ENCODE results near the gene MLC1. TPM values are rescaled to one million over a fixed set of nuclear protein-coding genes. Genes with fewer than 3 reads are reported as not detected.

MLC1 gene
- polyA plus RNA-seq, 4 donors, result 0.03 to 0.32 TPM; not detected in 2

DNA sequence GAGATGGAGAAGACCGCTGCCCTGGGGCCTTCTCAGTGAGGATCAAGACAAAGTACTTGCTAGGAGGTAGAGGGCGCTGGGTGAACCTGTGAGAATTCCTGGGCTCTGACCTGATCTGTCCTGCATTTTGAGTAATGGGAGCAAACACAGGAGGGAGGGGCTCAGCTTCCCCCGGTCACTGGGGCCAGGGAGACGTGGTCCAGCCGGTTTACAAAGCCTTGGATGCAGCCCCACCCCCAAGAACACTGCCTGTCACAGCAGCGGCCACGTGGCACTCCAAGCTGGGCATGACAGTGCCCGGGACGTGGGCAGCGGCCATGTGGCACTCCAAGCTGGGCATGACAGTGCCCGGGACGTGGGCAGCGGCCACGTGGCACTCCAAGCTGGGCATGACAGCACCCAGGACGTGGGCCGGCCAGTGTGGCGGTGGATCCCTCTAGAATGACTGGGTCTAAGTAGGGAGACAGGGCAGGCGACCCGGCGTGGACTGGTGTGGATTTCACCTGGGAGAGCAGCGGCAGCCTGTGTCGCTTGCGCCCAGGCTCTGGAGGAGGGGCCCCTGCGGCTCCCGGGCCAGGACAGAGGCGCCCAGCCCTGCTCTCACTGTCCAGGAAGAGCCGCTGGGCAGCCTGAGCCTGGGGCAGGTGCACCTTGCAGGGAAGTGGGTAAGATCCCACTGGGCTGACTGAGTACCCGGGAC is 24.6 kb downstream of the MLC1 start:
- no peak for DNase-seq
- FAIRE-seq, result no peak
- no peaks in the 10 kb centered on the region for H3K4me1 ChIP-seq (ENCODE audit: control insufficient read depth in 3 of 3, insufficient read depth in 2 of 3, low read depth in 1 of 3, low read length in 2 of 3)
- no peaks in the 10 kb centered on the region for H3K36me3 ChIP-seq (ENCODE audit: control insufficient read depth in 3 of 3, insufficient read depth in 2 of 3, low read depth in 1 of 3, low read length in 3 of 3)
- WGBS, 3 donors, result 49 to 67% (median 55%) methylated on average over 28 of the region's 28 CpGs
- peaks cover 0 to 36% (median 18%) of the 10 kb centered on the region in 3 donors for H3K27me3 ChIP-seq (ENCODE audit: control insufficient read depth in 3 of 3, insufficient read depth in 3 of 3, low read length in 3 of 3)
- H3K27ac ChIP-seq (ENCODE audit: low read depth in 1 of 3, low read length in 2 of 3), result no peak overlapping the region
- no peak overlapping the region for H3K4me3 ChIP-seq (ENCODE audit: low read depth in 1 of 3, low read length in 3 of 3)
- no peaks in the 10 kb centered on the region for H3K9me3 ChIP-seq (ENCODE audit: control insufficient read depth in 2 of 2, insufficient read depth in 1 of 2, low read depth in 1 of 2, low read length in 1 of 2)

DNA sequence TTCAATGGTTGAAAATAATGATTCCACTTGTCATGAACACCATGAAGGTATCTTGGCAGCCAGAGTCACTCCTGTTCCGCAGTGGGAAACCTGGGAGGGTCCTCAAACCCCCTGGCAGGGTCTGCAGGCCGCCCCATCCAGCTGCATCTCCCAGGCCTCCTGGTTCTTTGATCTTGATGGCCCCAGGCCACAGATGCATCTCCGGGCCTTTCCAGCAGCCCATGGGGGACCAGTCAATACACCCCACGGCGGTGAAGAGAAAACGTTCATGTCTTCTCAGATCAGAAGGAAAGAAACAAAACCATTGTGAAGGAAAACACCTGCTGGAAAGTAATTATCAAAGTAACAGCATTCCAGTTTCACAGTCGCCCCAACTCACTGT is 25.4 kb downstream of the MLC1 start:
- no peaks in the 10 kb centered on the region for H3K9me3 ChIP-seq (ENCODE audit: control insufficient read depth in 2 of 2, insufficient read depth in 1 of 2, low read depth in 1 of 2, low read length in 1 of 2)

DNA sequence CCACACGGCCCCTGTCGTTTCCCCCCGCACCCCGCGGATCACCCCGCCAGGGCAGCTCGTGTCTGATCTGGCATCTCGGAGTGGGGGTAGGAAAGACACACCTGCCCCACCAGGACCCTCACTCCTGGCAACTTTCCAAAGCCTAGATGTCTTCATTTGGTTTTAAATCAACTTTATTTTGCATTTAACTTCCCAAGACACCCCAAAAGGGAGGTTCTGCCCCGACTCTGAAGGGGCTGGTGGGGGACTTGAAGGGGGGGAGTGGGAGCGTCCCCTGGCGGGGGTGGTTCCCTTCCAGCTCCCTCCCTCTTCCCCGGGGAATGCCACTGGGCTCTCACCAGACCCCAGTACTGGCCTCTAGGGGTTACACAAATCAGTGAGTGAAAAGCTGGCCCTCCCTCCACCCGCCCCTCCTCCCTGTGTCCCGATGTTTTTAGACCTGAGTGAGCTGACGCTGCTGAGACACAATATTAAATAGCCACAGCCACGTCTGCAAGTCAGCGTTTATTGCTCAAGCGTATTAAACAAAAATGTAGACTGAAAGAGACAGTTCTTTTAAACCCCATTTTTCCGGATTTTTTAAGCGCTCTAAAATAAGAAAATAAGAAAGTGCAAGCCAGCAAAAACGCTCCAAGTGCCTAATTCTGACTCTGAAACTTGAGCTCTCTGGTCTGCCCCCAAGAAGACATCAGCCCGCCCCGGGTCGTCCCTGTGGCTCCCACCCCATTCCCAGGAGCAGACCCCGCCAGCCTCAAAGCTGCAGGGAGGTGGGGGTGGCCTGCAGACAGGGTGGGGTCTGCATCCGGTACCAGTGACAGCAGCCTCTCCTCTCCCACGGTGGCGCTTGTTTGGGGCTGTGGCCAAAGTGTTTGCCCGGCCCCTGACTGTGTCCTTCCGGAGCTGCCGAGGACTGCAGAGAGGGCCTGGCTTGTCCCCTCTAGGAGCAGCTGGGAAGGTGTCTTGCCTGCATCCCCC is 26.0 kb downstream of the MLC1 start:
- H3K27ac ChIP-seq (ENCODE audit: low read depth in 1 of 3, low read length in 2 of 3), result no peak overlapping the region
- no peaks in the 10 kb centered on the region for H3K4me1 ChIP-seq (ENCODE audit: control insufficient read depth in 3 of 3, insufficient read depth in 2 of 3, low read depth in 1 of 3, low read length in 2 of 3)
- H3K9me3 ChIP-seq (ENCODE audit: control insufficient read depth in 2 of 2, insufficient read depth in 1 of 2, low read depth in 1 of 2, low read length in 1 of 2), result peaks cover 0 to under 1% of the 10 kb centered on the region in 2 donors
- peaks cover 0 to 36% (median 18%) of the 10 kb centered on the region in 3 donors for H3K27me3 ChIP-seq (ENCODE audit: control insufficient read depth in 3 of 3, insufficient read depth in 3 of 3, low read length in 3 of 3)
- no peak overlapping the region for H3K4me3 ChIP-seq (ENCODE audit: low read depth in 1 of 3, low read length in 3 of 3)
- no peak for DNase-seq
- FAIRE-seq, result no peak
- no peaks in the 10 kb centered on the region for H3K36me3 ChIP-seq (ENCODE audit: control insufficient read depth in 3 of 3, insufficient read depth in 2 of 3, low read depth in 1 of 3, low read length in 3 of 3)
- 23 to 28% (median 24%) methylated on average over 29 to 31 of the region's 31 CpGs for WGBS, 3 donors

More for the DNA sequence above, 25.4 kb downstream of the MLC1 start:
- DNase-seq (no peak), FAIRE-seq (no peak)
- no peaks in the 10 kb centered on the region for H3K36me3 ChIP-seq (ENCODE audit: control insufficient read depth in 3 of 3, insufficient read depth in 2 of 3, low read depth in 1 of 3, low read length in 3 of 3)
- H3K4me1 ChIP-seq (ENCODE audit: control insufficient read depth in 3 of 3, insufficient read depth in 2 of 3, low read depth in 1 of 3, low read length in 2 of 3), result no peaks in the 10 kb centered on the region
- H3K27ac ChIP-seq (ENCODE audit: low read depth in 1 of 3, low read length in 2 of 3), result no peak overlapping the region
- H3K4me3 ChIP-seq (ENCODE audit: low read depth in 1 of 3, low read length in 3 of 3), result no peak overlapping the region
- peaks cover 0 to 36% (median 18%) of the 10 kb centered on the region in 3 donors for H3K27me3 ChIP-seq (ENCODE audit: control insufficient read depth in 3 of 3, insufficient read depth in 3 of 3, low read length in 3 of 3)
- WGBS, 3 donors, result 66 to 80% (median 72%) methylated on average over 7 of the region's 7 CpGs

DNA sequence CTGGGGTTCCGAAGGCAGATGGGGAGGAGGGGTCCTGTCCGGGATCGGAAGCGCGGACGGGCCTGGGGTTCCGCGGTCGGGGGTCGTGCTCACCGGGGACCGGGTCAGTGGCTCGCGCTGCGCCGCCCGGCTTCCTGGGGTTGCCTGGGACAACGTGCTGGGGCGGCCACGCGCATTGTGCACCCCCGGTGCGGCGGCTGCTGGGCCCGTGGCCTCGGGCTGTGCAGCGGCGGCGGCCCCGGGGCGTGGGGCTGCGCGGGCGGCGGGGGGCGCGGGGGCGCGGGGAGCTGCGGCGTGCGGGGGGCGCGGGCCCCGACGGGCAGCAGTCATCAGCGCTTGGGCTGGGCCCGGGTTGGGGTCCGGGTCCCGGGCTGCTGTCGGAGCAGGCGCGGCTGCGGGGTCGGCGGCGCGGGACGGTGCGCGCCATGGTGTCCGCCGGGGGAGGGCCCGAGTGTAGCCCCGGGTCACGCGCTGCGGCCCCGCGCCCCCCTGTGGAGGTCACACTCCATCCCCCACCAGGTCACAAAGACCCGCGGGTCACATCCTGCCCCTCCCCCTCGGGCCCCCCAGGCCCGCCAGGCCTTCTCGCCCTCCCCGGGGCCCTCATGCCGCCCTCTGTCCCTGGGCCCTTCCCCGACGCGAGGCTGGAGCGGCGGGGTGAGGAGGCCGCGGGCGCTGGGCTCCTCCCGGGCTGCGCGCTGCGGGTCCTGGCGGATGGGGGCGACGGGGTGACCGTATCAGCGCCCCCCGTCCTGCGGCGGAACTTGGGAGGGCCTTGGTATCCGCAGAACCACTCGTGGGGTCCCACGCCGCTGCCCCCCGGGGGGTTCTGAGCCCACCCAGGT is 26.9 kb downstream of the MLC1 start, which contains the start of gene TTLL8:
Gene TTLL8 (minus strand): TSS at position 238 of the 845 bp plus-strand sequence.
- Histone ChIP-seq H3K27me3 (ENCODE audit: control insufficient read depth in 3 of 3, insufficient read depth in 3 of 3, low read length in 3 of 3) (peaks cover 0 to 36% (median 18%) of the 10 kb centered on the region in 3 donors), H3K27ac (ENCODE audit: low read depth in 1 of 3, low read length in 2 of 3) (no peak within 1 kb of the TSS), H3K4me3 (ENCODE audit: low read depth in 1 of 3, low read length in 3 of 3) (no peak within 1 kb of the TSS), H3K36me3 (ENCODE audit: control insufficient read depth in 3 of 3, insufficient read depth in 2 of 3, low read depth in 1 of 3, low read length in 3 of 3) (no peaks in the 10 kb centered on the region), H3K4me1 (ENCODE audit: control insufficient read depth in 3 of 3, insufficient read depth in 2 of 3, low read depth in 1 of 3, low read length in 2 of 3) (no peaks in the 10 kb centered on the region), H3K9me3 (ENCODE audit: control insufficient read depth in 2 of 2, insufficient read depth in 1 of 2, low read depth in 1 of 2, low read length in 1 of 2) (peaks cover 0 to 2% of the 10 kb centered on the region in 2 donors)
- 9 to 20% (median 13%) methylated on average over 26 to 102 of the region's 102 CpGs for WGBS, 3 donors
- DNase-seq (peak in 1 of 2 donors; percentile 11), FAIRE-seq (no peak)

DNA sequence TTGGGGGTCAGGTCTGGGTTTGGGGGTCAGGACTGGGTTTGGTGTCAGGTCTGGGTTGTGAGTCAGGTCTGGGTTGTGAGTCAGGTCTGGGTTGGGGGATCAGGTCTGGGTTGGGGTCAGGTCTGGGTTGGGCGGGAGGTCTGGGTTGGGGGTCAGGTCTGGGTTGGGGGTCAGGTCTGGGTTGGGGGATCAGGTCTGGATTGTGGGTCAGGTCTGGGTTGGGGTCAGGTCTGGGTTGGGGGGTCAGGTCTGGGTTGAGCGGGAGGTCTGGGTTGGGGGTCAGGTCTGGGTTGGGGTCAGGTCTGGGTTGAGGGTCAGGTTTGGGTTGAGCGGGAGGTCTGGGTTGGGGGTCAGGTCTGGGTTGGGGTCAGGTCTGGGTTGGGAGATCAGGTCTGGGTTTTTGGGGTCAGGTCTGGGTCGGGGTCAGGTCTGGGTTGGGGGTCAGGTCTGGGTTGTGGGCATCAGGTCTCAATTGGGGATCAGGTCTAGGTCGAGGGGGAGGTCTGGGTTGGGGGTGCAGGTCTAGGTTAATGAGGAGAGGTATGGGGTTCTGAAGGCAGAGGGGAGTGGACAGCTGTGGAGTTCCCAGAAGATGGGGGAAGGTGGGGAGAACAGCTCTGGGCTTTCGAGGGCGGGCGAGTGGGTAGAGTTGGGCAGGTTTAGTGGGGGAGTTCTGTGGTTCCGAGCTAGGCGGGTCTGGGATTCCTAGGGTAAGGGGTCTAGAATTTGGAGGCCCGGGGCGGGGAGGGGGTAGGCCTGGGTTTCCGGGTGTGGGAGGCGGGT is 27.8 kb downstream of the MLC1 start:
- DNase-seq (no peak), FAIRE-seq (no peak)
- H3K36me3 ChIP-seq (ENCODE audit: control insufficient read depth in 3 of 3, insufficient read depth in 2 of 3, low read depth in 1 of 3, low read length in 3 of 3), result no peaks in the 10 kb centered on the region
- H3K4me1 ChIP-seq (ENCODE audit: control insufficient read depth in 3 of 3, insufficient read depth in 2 of 3, low read depth in 1 of 3, low read length in 2 of 3), result no peaks in the 10 kb centered on the region
- WGBS, 3 donors, result 83 to 91% (median 84%) methylated on average over 12 to 14 of the region's 14 CpGs
- H3K27me3 ChIP-seq (ENCODE audit: control insufficient read depth in 3 of 3, insufficient read depth in 3 of 3, low read length in 3 of 3), result peaks cover 0 to 36% (median 18%) of the 10 kb centered on the region in 3 donors
- no peak overlapping the region for H3K27ac ChIP-seq (ENCODE audit: low read depth in 1 of 3, low read length in 2 of 3)
- H3K4me3 ChIP-seq (ENCODE audit: low read depth in 1 of 3, low read length in 3 of 3), result no peak overlapping the region
- peaks cover 0 to 2% of the 10 kb centered on the region in 2 donors for H3K9me3 ChIP-seq (ENCODE audit: control insufficient read depth in 2 of 2, insufficient read depth in 1 of 2, low read depth in 1 of 2, low read length in 1 of 2)

DNA sequence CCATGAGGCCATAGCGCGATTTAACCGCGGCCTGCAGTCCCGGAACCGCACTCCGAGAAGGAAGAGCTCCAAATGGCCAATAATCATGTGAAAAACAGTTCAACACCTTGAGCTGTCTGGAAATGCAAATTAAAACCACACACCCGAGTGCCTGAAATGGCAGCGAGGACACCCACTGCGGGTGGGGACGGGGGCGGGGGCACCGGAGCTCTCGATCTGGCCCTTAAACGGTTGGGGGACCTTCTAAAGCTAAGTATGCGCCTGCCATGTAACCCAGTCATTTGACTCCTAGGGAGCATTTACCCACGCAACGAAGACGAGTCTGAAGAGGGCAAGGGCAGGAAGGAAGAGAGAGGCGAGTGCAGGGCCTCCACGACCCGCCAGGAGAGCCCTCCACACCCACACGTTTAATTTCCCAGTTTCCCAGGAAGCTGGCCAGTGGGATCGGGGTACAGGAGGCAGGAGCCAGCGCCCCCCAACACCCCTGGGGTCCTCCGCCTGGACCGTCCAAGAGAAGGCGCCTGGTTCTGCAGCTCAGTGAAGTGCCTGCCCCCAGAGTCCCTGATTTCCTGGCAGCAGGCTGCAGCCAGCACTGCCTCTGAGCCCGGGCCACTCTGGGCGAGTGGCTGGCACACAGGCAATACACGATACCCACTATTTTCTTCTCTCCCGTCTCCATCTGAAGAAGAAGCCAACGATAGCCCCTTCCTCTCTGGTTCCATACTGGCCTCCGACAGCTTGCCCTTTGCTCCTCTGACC is 28.8 kb downstream of the MLC1 start:
- 70 to 71% (median 71%) methylated on average over 34 of the region's 34 CpGs for WGBS, 3 donors
- DNase-seq (no peak), FAIRE-seq (no peak)
- H3K9me3 ChIP-seq (ENCODE audit: control insufficient read depth in 2 of 2, insufficient read depth in 1 of 2, low read depth in 1 of 2, low read length in 1 of 2), result peaks cover 0 to 2% of the 10 kb centered on the region in 2 donors
- H3K4me3 ChIP-seq (ENCODE audit: low read depth in 1 of 3, low read length in 3 of 3), result no peak overlapping the region
- H3K27ac ChIP-seq (ENCODE audit: low read depth in 1 of 3, low read length in 2 of 3), result no peak overlapping the region
- peaks cover 0 to 35% (median 16%) of the 10 kb centered on the region in 3 donors for H3K27me3 ChIP-seq (ENCODE audit: control insufficient read depth in 3 of 3, insufficient read depth in 3 of 3, low read length in 3 of 3)
- no peaks in the 10 kb centered on the region for H3K36me3 ChIP-seq (ENCODE audit: control insufficient read depth in 3 of 3, insufficient read depth in 2 of 3, low read depth in 1 of 3, low read length in 3 of 3)
- H3K4me1 ChIP-seq (ENCODE audit: control insufficient read depth in 3 of 3, insufficient read depth in 2 of 3, low read depth in 1 of 3, low read length in 2 of 3), result no peaks in the 10 kb centered on the region

DNA sequence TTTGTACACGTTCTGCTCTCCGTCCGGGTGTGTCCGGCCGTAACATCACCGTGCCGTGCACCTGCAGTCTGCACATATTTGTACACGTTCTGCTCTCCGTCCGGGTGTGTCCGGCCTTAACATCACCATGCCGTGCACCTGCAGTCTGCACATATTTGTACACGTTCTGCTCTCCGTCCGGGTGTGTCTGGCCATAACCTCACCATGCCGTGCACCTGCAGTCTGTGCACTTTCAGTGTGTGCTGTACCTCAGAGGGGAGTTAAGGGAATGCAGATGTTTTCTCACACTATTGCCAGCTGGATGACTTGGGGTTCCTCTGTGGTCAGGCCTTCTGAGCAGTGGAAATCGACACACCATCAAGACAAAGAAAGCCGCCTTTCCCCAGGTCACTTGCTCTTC is 31.4 kb downstream of the MLC1 start:
- Histone ChIP-seq H3K27ac (ENCODE audit: low read depth in 1 of 3, low read length in 2 of 3) (no peak overlapping the region), H3K27me3 (ENCODE audit: control insufficient read depth in 3 of 3, insufficient read depth in 3 of 3, low read length in 3 of 3) (peaks cover 0 to 13% (median 9%) of the 10 kb centered on the region in 3 donors), H3K9me3 (ENCODE audit: control insufficient read depth in 2 of 2, insufficient read depth in 1 of 2, low read depth in 1 of 2, low read length in 1 of 2) (peaks cover 0 to 2% of the 10 kb centered on the region in 2 donors), H3K4me1 (ENCODE audit: control insufficient read depth in 3 of 3, insufficient read depth in 2 of 3, low read depth in 1 of 3, low read length in 2 of 3) (no peaks in the 10 kb centered on the region), H3K4me3 (ENCODE audit: low read depth in 1 of 3, low read length in 3 of 3) (no peak overlapping the region), H3K36me3 (ENCODE audit: control insufficient read depth in 3 of 3, insufficient read depth in 2 of 3, low read depth in 1 of 3, low read length in 3 of 3) (no peaks in the 10 kb centered on the region)
- WGBS, 3 donors, result 44 to 76% (median 65%) methylated on average over 18 of the region's 18 CpGs
- FAIRE-seq (no peak), DNase-seq (no peak)
